SH-SY5Y (cell line): ENCODE data around the gene CAMK2D.

ENCODE experiments used
- GATA2 ChIP-seq: IDR thresholded peaks from 2 replicates; pipeline ENCODE4 v1.6.1; 2011; ENCODE audit warnings: mild to moderate bottlenecking, low read depth, low read length
- GATA3 ChIP-seq: IDR thresholded peaks from 2 replicates; pipeline ENCODE4 v1.6.1; 2011; ENCODE audit warnings: low read depth, mild to moderate bottlenecking, low read length, moderate library complexity

CAMK2D gene

GRCh38 chr4:113634081-113634969 lies 127.2 kb downstream of the CAMK2D start:
- TF ChIP-seq GATA2 (no peak), GATA3 (no peak)

- TF ChIP-seq GATA2, result no peak
- TF ChIP-seq GATA3, result no peak
Measured at GRCh38 chr4:113633467-113633866, 128.1 kb downstream of the CAMK2D start.

DNA sequence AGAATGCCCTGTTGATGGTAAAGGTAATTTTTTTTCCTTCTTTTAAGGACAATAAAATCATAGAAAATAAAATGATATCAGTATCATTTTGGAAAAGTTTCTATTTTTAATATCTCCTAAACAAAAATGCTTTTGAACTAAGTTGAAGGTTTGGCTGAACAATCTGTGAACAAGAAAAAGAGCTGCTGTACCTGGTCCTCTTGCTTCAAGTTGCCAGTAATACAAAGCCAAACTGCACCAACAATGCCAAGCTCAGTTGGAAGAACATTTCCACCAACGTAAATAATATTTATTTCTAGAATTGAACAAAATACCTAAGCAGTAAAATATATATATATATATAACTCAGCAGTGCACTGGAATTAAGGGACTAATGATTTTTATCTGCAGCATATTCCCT lies 132.8 kb downstream of the CAMK2D start:
- TF ChIP-seq GATA2 (no peak), GATA3 (no peak)

DNA sequence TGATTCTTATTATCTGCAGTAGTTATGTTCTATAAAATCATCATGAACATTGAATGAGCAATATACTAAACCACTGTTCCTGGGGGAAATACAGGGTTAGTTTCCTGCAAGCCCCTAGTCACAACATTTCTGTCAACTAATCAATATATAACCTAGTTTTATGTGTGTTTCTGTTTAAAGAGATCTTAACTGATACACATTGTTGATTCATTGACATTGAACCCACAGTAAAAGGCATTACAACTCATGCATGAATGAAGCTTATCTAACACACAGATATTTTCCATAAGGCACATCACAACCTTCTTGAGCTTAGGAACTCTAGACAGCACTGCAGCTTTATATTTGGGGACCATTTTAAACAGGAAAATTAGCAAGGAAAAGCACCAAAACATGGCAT lies 134.2 kb downstream of the CAMK2D start:
- TF ChIP-seq GATA2 (no peak), GATA3 (no peak)

GRCh38 chr4:113625902-113626301 lies 135.6 kb downstream of the CAMK2D start:
- TF ChIP-seq GATA3 (no peak), GATA2 (no peak)

DNA sequence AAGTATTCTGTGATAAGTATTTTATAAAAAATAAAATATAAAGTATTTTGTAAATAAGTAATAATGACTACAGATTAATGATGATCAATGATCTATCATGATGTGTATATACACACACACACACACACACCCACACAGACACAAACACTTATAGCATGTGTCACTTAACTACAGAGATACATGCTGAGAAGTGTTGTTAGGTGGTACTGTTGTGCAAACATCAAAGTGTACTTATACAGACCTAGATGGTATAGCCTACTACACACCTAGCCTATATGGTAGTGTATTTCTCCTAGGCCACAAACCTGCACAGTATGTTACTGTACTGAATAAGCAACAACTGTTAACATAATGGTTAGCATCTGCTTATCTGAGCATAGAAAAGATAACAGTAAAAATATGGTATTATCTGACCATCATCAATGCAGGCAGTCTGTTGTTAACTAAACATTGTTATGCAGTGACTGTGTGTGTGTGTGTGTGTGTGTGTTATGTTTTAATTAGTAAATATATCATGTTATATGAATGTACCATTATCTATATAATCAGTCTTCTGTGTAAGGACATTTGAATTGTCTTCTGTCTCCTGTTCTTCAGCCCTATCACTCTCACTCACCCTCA lies 138.2 kb downstream of the CAMK2D start:
- TF ChIP-seq GATA2 (no peak), GATA3 (no peak)

GRCh38 chr4:113621633-113622032 lies 139.9 kb downstream of the CAMK2D start:
- TF ChIP-seq GATA3 (no peak), GATA2 (no peak)

- no peak for TF ChIP-seq GATA3
- TF ChIP-seq GATA2, result no peak
Measured at GRCh38 chr4:113620032-113620431, 141.5 kb downstream of the CAMK2D start.

- no peak for TF ChIP-seq GATA2
- TF ChIP-seq GATA3, result no peak
Measured at GRCh38 chr4:113619526-113619925, 142.0 kb downstream of the CAMK2D start.

- no peak for TF ChIP-seq GATA2
- no peak for TF ChIP-seq GATA3
Measured at GRCh38 chr4:113618205-113618604, 143.3 kb downstream of the CAMK2D start.

DNA sequence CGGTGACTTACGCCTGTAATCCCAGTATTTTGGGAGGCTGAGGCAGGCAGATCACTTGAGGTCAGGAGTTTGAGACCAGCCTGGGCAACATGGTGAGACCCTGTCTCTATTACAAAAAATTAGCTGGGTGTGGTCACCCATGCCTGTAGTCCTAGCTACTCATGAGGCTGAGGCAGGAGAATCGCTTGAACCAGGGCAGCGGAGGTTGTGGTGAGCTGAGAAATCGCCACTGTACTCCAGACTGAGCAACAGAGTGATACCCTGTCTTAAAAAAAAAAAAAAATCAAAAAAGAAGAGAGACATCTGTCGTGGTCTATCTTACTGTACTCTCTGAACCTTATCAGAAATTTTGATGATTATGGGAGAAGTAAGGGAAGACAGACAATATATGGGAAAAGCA lies 144.3 kb downstream of the CAMK2D start:
- TF ChIP-seq GATA3 (no peak), GATA2 (no peak)

- no peak for TF ChIP-seq GATA3
- no peak for TF ChIP-seq GATA2
Measured at GRCh38 chr4:113616443-113616842, 145.1 kb downstream of the CAMK2D start.

DNA sequence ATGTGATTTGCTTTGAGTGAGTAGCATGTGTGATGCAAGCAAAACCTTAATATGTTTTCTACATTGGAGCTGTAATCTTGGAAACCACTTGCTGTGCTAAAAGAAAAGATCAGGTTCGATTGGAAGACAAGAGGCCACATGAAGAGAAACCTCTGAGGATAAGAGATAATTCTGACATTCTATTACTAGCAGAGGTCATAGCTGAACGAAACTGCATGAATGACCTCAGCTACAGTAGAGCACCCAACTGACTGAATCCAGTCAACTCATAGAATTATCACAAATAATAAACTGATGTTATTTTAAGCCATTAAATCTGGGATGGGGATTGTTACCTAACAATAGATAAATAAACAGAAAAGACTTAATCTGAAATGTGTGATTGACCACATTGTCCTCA lies 147.1 kb downstream of the CAMK2D start:
- TF ChIP-seq GATA2 (no peak), GATA3 (no peak)

- TF ChIP-seq GATA2 (no peak), GATA3 (no peak)
Measured at GRCh38 chr4:113613503-113613902, 148.0 kb downstream of the CAMK2D start.

DNA sequence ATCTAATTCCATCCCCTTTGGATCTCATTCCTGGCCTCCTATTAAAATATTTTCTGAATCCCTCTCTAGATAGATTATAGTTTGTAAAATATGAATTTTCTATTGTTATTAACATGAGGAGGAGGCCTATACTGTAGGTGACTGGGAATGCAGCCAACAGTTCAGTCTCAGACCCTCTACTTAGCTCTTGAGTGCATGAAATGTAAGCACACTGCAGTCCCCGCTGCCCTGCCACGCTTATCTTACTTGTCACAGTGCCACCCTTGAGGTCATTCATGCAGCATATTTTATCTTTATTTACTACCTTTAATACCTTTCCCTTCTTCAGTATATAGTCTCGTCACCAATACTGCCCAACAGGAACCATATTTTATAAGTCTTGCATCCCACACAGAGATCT lies 151.0 kb downstream of the CAMK2D start:
- TF ChIP-seq GATA3 (no peak), GATA2 (no peak)

GRCh38 chr4:113607998-113608397 lies 153.5 kb downstream of the CAMK2D start:
- TF ChIP-seq GATA3, result no peak
- no peak for TF ChIP-seq GATA2

DNA sequence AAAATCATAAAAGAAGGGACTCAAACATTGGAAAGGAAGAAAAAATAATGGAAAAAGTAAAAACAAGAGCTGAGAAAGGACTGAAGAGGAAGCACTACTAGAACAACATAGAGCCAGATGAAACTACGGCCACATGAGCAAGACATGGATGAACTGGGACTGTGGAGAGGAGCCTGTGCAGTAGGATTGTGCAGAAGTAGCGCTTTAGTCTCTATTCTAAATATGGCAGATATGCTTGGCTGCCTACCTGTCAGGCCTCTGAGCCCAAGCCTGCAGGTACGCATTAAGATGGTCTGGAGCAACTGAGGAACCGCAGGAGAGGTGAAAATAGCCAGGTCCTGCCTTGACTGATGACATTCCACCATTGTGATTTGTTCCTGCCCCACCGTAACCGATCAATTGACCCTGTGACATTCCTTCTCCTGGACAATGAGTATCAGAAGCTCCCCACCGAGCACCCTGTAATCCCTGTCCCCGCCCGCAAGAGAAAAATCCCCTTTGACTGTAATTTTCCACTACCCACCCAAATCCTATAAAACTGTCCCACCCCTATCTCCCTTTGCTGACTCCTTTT lies 154.3 kb downstream of the CAMK2D start:
- TF ChIP-seq GATA2, result no peak
- no peak for TF ChIP-seq GATA3
